GM21717 (cell line): Measurements from ENCODE around the gene ISYNA1.
"Not testable (repeated sequence)": the region's sequence is repeated elsewhere in the genome, so short reads cannot be mapped to it uniquely, and the experiment has no call there.

Experiments
- ATAC-seq: cut with Tn5 transposase; IDR thresholded peaks from one replicate; pipeline ENCODE4 v1.9.1; 2021; ENCODE audit warnings: mild to moderate bottlenecking, moderate library complexity; ENCODE audit not compliant: unreplicated experiment

Gene ISYNA1

GRCh38 chr19:18421371-18421959 is 16.5 kb downstream of the ISYNA1 start:
- ATAC-seq, result no peak

GRCh38 chr19:18420930-18421329 is 17.0 kb downstream of the ISYNA1 start:
- ATAC-seq, result no peak

GRCh38 chr19:18419699-18420460 is 18.1 kb downstream of the ISYNA1 start:
- ATAC-seq, result no peak

- ATAC-seq, result no peak
Observed at GRCh38 chr19:18419195-18419698, 18.7 kb downstream of the ISYNA1 start, which contains the start of gene SSBP4. Gene SSBP4, plus strand, starts transcription at chr19:18419398. Its CDS starts 251 bp downstream, at chr19:18419649.

GRCh38 chr19:18418483-18419194 is 19.3 kb downstream of the ISYNA1 start:
- ATAC-seq, result no peak

- ATAC-seq, result no peak
Observed at GRCh38 chr19:18418029-18418482, 19.9 kb downstream of the ISYNA1 start.

- no peak for ATAC-seq
Observed at GRCh38 chr19:18417250-18418028, 20.5 kb downstream of the ISYNA1 start.

GRCh38 chr19:18416778-18417249 is 21.1 kb downstream of the ISYNA1 start:
- no peak for ATAC-seq

GRCh38 chr19:18415178-18415867 is 22.6 kb downstream of the ISYNA1 start:
- ATAC-seq, result no peak

GRCh38 chr19:18414504-18415177 is 23.3 kb downstream of the ISYNA1 start:
- ATAC-seq, result no peak

- ATAC-seq, result no peak
Observed at GRCh38 chr19:18412610-18413239, 25.2 kb downstream of the ISYNA1 start.

- ATAC-seq, result no peak
Observed at GRCh38 chr19:18408053-18408476, 29.9 kb downstream of the ISYNA1 start.

- ATAC-seq, result no peak
Observed at GRCh38 chr19:18406749-18407148, 31.2 kb downstream of the ISYNA1 start.

- ATAC-seq, result not testable (repeated sequence)
Observed at GRCh38 chr19:18405754-18406153, 32.2 kb downstream of the ISYNA1 start.

- ATAC-seq, result not testable (repeated sequence)
Observed at GRCh38 chr19:18402455-18403248, 35.3 kb downstream of the ISYNA1 start.

GRCh38 chr19:18401580-18402112 is 36.3 kb downstream of the ISYNA1 start:
- ATAC-seq, result no peak

- no peak for ATAC-seq
Observed at GRCh38 chr19:18399008-18399407, 38.9 kb downstream of the ISYNA1 start.
